HG03097 (cell line): Measurements from ENCODE around the gene ADAMTS9.

Source experiments
- ATAC-seq: cut with Tn5 transposase; IDR thresholded peaks from one replicate; pipeline ENCODE4 v1.9.1; 2021; ENCODE audit not compliant: unreplicated experiment, low FRiP score

ADAMTS9 gene

GRCh38 chr3:64685800-64686445 is 1.9 kb downstream of the ADAMTS9 start:
- ATAC-seq, result no peak

- ATAC-seq, result no peak
Observed at GRCh38 chr3:64685331-64685799, 2.4 kb downstream of the ADAMTS9 start.

- ATAC-seq, result no peak
Observed at GRCh38 chr3:64684715-64685261, 3.0 kb downstream of the ADAMTS9 start.

- ATAC-seq, result no peak
Observed at GRCh38 chr3:64681827-64682226, 6.0 kb downstream of the ADAMTS9 start.

GRCh38 chr3:64681015-64681414 is 6.8 kb downstream of the ADAMTS9 start:
- no peak for ATAC-seq

- ATAC-seq, result no peak
Observed at GRCh38 chr3:64680334-64680733, 7.5 kb downstream of the ADAMTS9 start.

- ATAC-seq, result no peak
Observed at GRCh38 chr3:64677961-64678716, 9.7 kb downstream of the ADAMTS9 start.

GRCh38 chr3:64676831-64677230 is 11.0 kb downstream of the ADAMTS9 start:
- no peak for ATAC-seq

- ATAC-seq, result no peak
Observed at GRCh38 chr3:64675687-64676247, 12.0 kb downstream of the ADAMTS9 start.

- no peak for ATAC-seq
Observed at GRCh38 chr3:64674591-64675076, 13.2 kb downstream of the ADAMTS9 start.

GRCh38 chr3:64673159-64673715 is 14.6 kb downstream of the ADAMTS9 start:
- no peak for ATAC-seq

GRCh38 chr3:64668582-64669510 is 19.0 kb downstream of the ADAMTS9 start:
- no peak for ATAC-seq

GRCh38 chr3:64667887-64668581 is 19.8 kb downstream of the ADAMTS9 start:
- no peak for ATAC-seq

GRCh38 chr3:64667138-64667537 is 20.7 kb downstream of the ADAMTS9 start:
- ATAC-seq, result no peak

GRCh38 chr3:64666171-64666588 is 21.6 kb downstream of the ADAMTS9 start:
- no peak for ATAC-seq

- ATAC-seq, result no peak
Observed at GRCh38 chr3:64664397-64664796, 23.4 kb downstream of the ADAMTS9 start.

GRCh38 chr3:64659617-64659978 is 28.2 kb downstream of the ADAMTS9 start:
- no peak for ATAC-seq

- ATAC-seq, result no peak
Observed at GRCh38 chr3:64658001-64658400, 29.8 kb downstream of the ADAMTS9 start.

GRCh38 chr3:64656544-64656943 is 31.3 kb downstream of the ADAMTS9 start:
- no peak for ATAC-seq
